SK-N-SH (cell line): ENCODE measurements around the gene ISCA2. TPM values are rescaled to one million over a fixed set of nuclear protein-coding genes. Genes with fewer than 3 reads are reported as not detected.

Source experiments
- CTCF ChIA-PET: fragments of 300-600, 350-600 bp; formaldehyde crosslinking; extraction: SDS; loops from one replicate; lab custom pipeline; 2021; lab: Yijun Ruan, JAX
- POLR2A ChIA-PET: fragments of 350-600 bp; sonication (Branson Sonifier 250); formaldehyde crosslinking; extraction: SDS; loops from one replicate; lab custom pipeline; 2020; ENCODE audit warnings: antibody characterized with exemption, inconsistent platforms; lab: Yijun Ruan, JAX
- DNase-seq: peaks from one replicate; pipeline ENCODE4 v3.0.0; 2012
- H2AFZ ChIP-seq: fragments of 200-600 bp; sonication (generic); 2 replicates; pipeline ENCODE4 v1.8.1; 2016; ENCODE audit warnings: antibody characterized with exemption, mild to moderate bottlenecking, low read depth
- H3F3A ChIP-seq: fragments of 200-600 bp; sonication (generic); replicated peaks from 2 replicates; pipeline ENCODE3; 2016; ENCODE audit warnings: antibody characterized with exemption, mild to moderate bottlenecking; ENCODE audit not compliant: insufficient read depth
- H3K27ac ChIP-seq, 2 experiments: fragments of 200-500 bp in 1 of 2; fragments of 200-600 bp in 1 of 2; sonication (Bioruptor generic) in 1 of 2; sonication (generic), shearing (Covaris generic) in 1 of 2; 2 replicates each; pipeline versions ENCODE4 v1.5.1 to v1.6.1; 2014 to 2016; ENCODE audit warnings: low read depth in 2 of 2, inconsistent platforms in 1 of 2, low read length in 1 of 2, mild to moderate bottlenecking in 1 of 2, mixed read lengths in 1 of 2
- H3K27me3 ChIP-seq: fragments of 200-600 bp; sonication (generic), shearing (Covaris generic); 2 replicates; pipeline ENCODE4 v1.6.1; 2016; ENCODE audit warnings: mixed run types; ENCODE audit not compliant: insufficient read depth
- H3K36me3 ChIP-seq, 2 experiments: fragments of 200-500 bp in 1 of 2; fragments of 200-600 bp in 1 of 2; sonication (Bioruptor generic) in 1 of 2; sonication (generic) in 1 of 2; replicated peaks in 1 of 2; 2 replicates each; pipeline versions ENCODE3 to v1.5.1; 2014 to 2016; ENCODE audit warnings: low read length in 1 of 2, mild to moderate bottlenecking in 1 of 2; ENCODE audit not compliant: insufficient read depth in 2 of 2, control insufficient read depth in 1 of 2
- H3K4me1 ChIP-seq, 2 experiments: fragments of 200-500 bp in 1 of 2; fragments of 200-600 bp in 1 of 2; sonication (Bioruptor generic) in 1 of 2; sonication (generic), shearing (Covaris generic) in 1 of 2; 2 replicates each; pipeline versions ENCODE4 v1.5.1 to v1.6.1; 2014 to 2016; ENCODE audit warnings: low read depth in 1 of 2, low read length in 1 of 2, mixed run types in 1 of 2; ENCODE audit not compliant: insufficient read depth in 2 of 2, control insufficient read depth in 1 of 2
- H3K4me2 ChIP-seq: fragments of 200-600 bp; sonication (generic), shearing (Covaris generic); 2 replicates; pipeline ENCODE4 v1.6.1; 2017; ENCODE audit warnings: mixed run types
- H3K4me3 ChIP-seq, 2 experiments: fragments of 200-500 bp in 1 of 2; fragments of 200-600 bp in 1 of 2; sonication (Bioruptor generic) in 1 of 2; sonication (generic), shearing (Covaris generic) in 1 of 2; 2 replicates each; pipeline versions ENCODE4 v1.5.1 to v1.8.1; 2014 to 2016; ENCODE audit warnings: low read depth in 2 of 2, inconsistent platforms in 1 of 2, low read length in 1 of 2, mild to moderate bottlenecking in 1 of 2, mixed read lengths in 1 of 2, moderate library complexity in 1 of 2
- H3K79me2 ChIP-seq: fragments of 200-600 bp; sonication (generic); 2 replicates; pipeline ENCODE4 v1.8.1; 2017; ENCODE audit warnings: mild to moderate bottlenecking; ENCODE audit not compliant: insufficient read depth
- H3K9ac ChIP-seq: fragments of 200-600 bp; sonication (generic); 2 replicates; pipeline ENCODE4 v1.6.1; 2017; ENCODE audit warnings: mixed run types
- H3K9me2 ChIP-seq: fragments of 200-600 bp; sonication (generic); 2 replicates; pipeline ENCODE4 v1.6.1; 2017; ENCODE audit warnings: mixed run types
- H3K9me3 ChIP-seq: fragments of 200-600 bp; sonication (generic); 2 replicates; pipeline ENCODE4 v1.6.1; 2017; ENCODE audit warnings: mixed run types, mild to moderate bottlenecking, moderate library complexity
- H4K20me1 ChIP-seq: fragments of 200-600 bp; sonication (generic); 2 replicates; pipeline ENCODE4 v1.6.1; 2017; ENCODE audit warnings: mild to moderate bottlenecking, mixed run types; ENCODE audit not compliant: insufficient read depth
- ELF1 ChIP-seq: IDR thresholded peaks from 2 replicates; pipeline ENCODE4 v1.4.0; 2012
- EP300 ChIP-seq, 2 experiments: IDR thresholded peaks; 2 replicates each; pipeline versions ENCODE4 v1.4.0 to v1.6.1; 2012; ENCODE audit warnings: borderline replicate concordance in 1 of 2, low read depth in 1 of 2, low read length in 1 of 2
- FOXM1 ChIP-seq: IDR thresholded peaks from 2 replicates; pipeline ENCODE4 v1.4.0; 2012; ENCODE audit warnings: low read depth, mild to moderate bottlenecking
- GABPA ChIP-seq: IDR thresholded peaks from 2 replicates; pipeline ENCODE4 v1.4.0; 2012; ENCODE audit warnings: low read depth, mild to moderate bottlenecking
- MAX ChIP-seq: IDR thresholded peaks from 2 replicates; pipeline ENCODE4 v1.4.0; 2012; ENCODE audit warnings: low read depth
- MEF2A ChIP-seq: IDR thresholded peaks from 2 replicates; pipeline ENCODE4 v1.4.0; 2012; ENCODE audit warnings: low read depth, borderline replicate concordance
- POLR2AphosphoS5 ChIP-seq: IDR thresholded peaks from 2 replicates; pipeline ENCODE4 v1.6.1; 2012; ENCODE audit warnings: low read depth, low read length
- RAD21 ChIP-seq: IDR thresholded peaks from 2 replicates; pipeline ENCODE4 v1.6.1; 2012; ENCODE audit warnings: mild to moderate bottlenecking, low read length
- REST ChIP-seq: IDR thresholded peaks from 2 replicates; pipeline ENCODE4 v1.6.1; 2012; ENCODE audit warnings: mild to moderate bottlenecking, low read depth, low read length, moderate library complexity
- RFX5 ChIP-seq: IDR thresholded peaks from 2 replicates; pipeline ENCODE4 v1.6.1; 2012; ENCODE audit warnings: mild to moderate bottlenecking, improper control_type of control experiment, low read length
- RXRA ChIP-seq: IDR thresholded peaks from 2 replicates; pipeline ENCODE4 v1.4.0; 2012; ENCODE audit warnings: low read depth, mild to moderate bottlenecking, borderline replicate concordance
- YY1 ChIP-seq: IDR thresholded peaks from 2 replicates; pipeline ENCODE4 v1.4.0; 2012; ENCODE audit warnings: low read depth, mild to moderate bottlenecking
- ZBTB33 ChIP-seq: IDR thresholded peaks from 2 replicates; pipeline ENCODE4 v1.4.0; 2012; ENCODE audit warnings: low read depth, borderline replicate concordance
- WGBS: methylation state at CpG from one replicate; pipeline ENCODE4 v1.1.6; 2017; ENCODE audit warnings: low lambda C conversion rate; 5-methylcytosine and 5-hydroxymethylcytosine counted together
- polyA plus RNA-seq, 3 experiments: library from polyadenylated mRNA; depleted of rRNA; stranded (reverse); fragments of >200 nt; gene quantifications; 2 replicates each; pipeline ENCODE4 v1.2.3, GENCODE V29; 2012
- TF ChIP-seq, protein P1 (sequence below): fragments of 200-600 bp; sonication (generic); IDR thresholded peaks from 2 replicates; pipeline ENCODE4 v1.6.1; 2017; ENCODE audit warnings: antibody characterized with exemption, mild to moderate bottlenecking, moderate library complexity
- TF ChIP-seq, protein P2 (sequence below): IDR thresholded peaks from 2 replicates; pipeline ENCODE4 v1.4.0; 2012; ENCODE audit warnings: low read depth, borderline replicate concordance

Gene ISCA2
- polyA plus RNA-seq, 1 of the 3 experiments (the other 2 are of a cell fraction), result 51.9 TPM

- CTCF ChIA-PET, result interaction anchor here (0.7 to 2.2 kb wide), 4 partner anchors 8 to 80 kb away, joined by 3 to 7 read pairs (median 4); partner anchors contain the start of gene LTBP2
- 80% methylated on average over 2 of the region's 5 CpGs for WGBS
- Histone ChIP-seq H3K4me2 (no peak overlapping the region), H3K27me3 (no peaks in the 10 kb centered on the region), H2AFZ (no peak overlapping the region), H3K79me2 (peaks cover 5% of the 10 kb centered on the region; the same call in 1 of the 2 replicates), H4K20me1 (no peaks in the 10 kb centered on the region)
- peak; percentile 51 for DNase-seq
- TF ChIP-seq RAD21 (peak; percentile 57), RXRA (no peak)
- TF ChIP-seq, protein P1, sequence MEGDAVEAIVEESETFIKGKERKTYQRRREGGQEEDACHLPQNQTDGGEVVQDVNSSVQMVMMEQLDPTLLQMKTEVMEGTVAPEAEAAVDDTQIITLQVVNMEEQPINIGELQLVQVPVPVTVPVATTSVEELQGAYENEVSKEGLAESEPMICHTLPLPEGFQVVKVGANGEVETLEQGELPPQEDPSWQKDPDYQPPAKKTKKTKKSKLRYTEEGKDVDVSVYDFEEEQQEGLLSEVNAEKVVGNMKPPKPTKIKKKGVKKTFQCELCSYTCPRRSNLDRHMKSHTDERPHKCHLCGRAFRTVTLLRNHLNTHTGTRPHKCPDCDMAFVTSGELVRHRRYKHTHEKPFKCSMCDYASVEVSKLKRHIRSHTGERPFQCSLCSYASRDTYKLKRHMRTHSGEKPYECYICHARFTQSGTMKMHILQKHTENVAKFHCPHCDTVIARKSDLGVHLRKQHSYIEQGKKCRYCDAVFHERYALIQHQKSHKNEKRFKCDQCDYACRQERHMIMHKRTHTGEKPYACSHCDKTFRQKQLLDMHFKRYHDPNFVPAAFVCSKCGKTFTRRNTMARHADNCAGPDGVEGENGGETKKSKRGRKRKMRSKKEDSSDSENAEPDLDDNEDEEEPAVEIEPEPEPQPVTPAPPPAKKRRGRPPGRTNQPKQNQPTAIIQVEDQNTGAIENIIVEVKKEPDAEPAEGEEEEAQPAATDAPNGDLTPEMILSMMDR, result 0 out of 2 replicates have a peak, but pooled peaks have one; percentile 13
- TF ChIP-seq, all 33 proteins: peak for 2
- H3K36me3 ChIP-seq, result peaks cover 26 to 50% of the 10 kb centered on the region in 2 experiments
- H3K9me2 ChIP-seq, result no peaks in the 10 kb centered on the region
- peaks cover 0 to 9% of the 10 kb centered on the region in 2 experiments; a peak in 1 of 4 replicates for H3K4me1 ChIP-seq
- no peak overlapping the region for H3K4me3 ChIP-seq
- H3K9ac ChIP-seq, result no peak overlapping the region
- H3K9me3 ChIP-seq, result no peaks in the 10 kb centered on the region
- POLR2A ChIA-PET, result no interaction called here
- peaks cover 3% of the 10 kb centered on the region for H3F3A ChIP-seq
- no peak overlapping the region for H3K27ac ChIP-seq
Measured at GRCh38 chr14:74531467-74531866, 37.9 kb downstream of the ISCA2 start.

GRCh38 chr14:74532246-74532645 is 38.7 kb downstream of the ISCA2 start:
- Histone ChIP-seq H3K36me3 (peaks cover 31 to 50% of the 10 kb centered on the region in 2 experiments), H3K9me3 (no peaks in the 10 kb centered on the region), H3K27me3 (no peaks in the 10 kb centered on the region), H3K79me2 (peaks cover 5% of the 10 kb centered on the region; the same call in 1 of the 2 replicates), H3F3A (peaks cover 3% of the 10 kb centered on the region), H2AFZ (no peak overlapping the region), H3K27ac (no peak overlapping the region), H3K9ac (no peak overlapping the region), H3K4me1 (peaks cover 0 to 10% of the 10 kb centered on the region in 2 experiments; a peak in 1 of 4 replicates), H3K4me3 (no peak overlapping the region), H3K4me2 (no peak overlapping the region), H3K9me2 (no peaks in the 10 kb centered on the region), H4K20me1 (no peaks in the 10 kb centered on the region)
- 97% methylated on average over 6 of the region's 10 CpGs for WGBS
- ChIA-PET POLR2A (no interaction called here), CTCF (interaction anchor here (0.5 to 2.2 kb wide), 4 partner anchors 11 to 615 kb away, joined by 3 to 7 read pairs (median 4); no protein-coding TSS in a partner anchor)
- no peak for DNase-seq
- TF ChIP-seq MEF2A (no peak), GABPA (no peak), FOXM1 (no peak), ZBTB33 (no peak), ELF1 (no peak), POLR2AphosphoS5 (no peak), EP300 (IDR thresholded peaks at IDR 0.05; ENCODE audit: borderline replicate concordance in 1 of 2, low read depth in 1 of 2, low read length in 1 of 2) (no peak), MAX (no peak), YY1 (no peak), RFX5 (no peak), RXRA (no peak), REST (no peak)
- TF ChIP-seq, protein P1, result no peak
- TF ChIP-seq, protein P2, sequence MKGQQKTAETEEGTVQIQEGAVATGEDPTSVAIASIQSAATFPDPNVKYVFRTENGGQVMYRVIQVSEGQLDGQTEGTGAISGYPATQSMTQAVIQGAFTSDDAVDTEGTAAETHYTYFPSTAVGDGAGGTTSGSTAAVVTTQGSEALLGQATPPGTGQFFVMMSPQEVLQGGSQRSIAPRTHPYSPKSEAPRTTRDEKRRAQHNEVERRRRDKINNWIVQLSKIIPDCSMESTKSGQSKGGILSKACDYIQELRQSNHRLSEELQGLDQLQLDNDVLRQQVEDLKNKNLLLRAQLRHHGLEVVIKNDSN, result no peak
